ENCODE results near the gene KLHL21.

- TF ChIP-seq CTCF (IDR thresholded peaks at IDR 0.05) (no peak), POLR2A (IDR thresholded peaks at IDR 0.05) (no peak)
Measured at GRCh38 chr1:6588893-6589520, 13.7 kb downstream of the KLHL21 start.
